Measurements from ENCODE around the gene CDK16.
"Not testable (repeated sequence)": the region's sequence is repeated elsewhere in the genome, so short reads cannot be mapped to it uniquely, and the experiment has no call there.

The CDK16 gene

DNA sequence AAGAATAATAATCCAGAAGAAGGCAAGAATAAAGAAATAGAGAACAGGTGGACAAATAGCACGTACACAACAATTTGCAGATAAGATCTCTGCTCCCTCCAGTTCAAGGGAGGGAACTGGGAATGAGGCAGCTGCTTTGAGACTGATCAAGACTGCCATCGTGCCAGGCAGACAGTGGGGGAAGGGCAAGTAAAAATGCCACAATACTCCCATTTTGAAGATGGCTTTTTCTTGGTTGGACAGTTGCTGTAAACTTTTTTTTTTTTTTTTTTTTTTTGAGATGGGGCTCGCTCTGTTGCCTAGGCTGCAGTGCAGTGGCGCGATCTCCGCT lies 31.5 kb downstream of the CDK16 start:
- DNase-seq (ENCODE audit: low read depth, low spot score), result no peak

DNA sequence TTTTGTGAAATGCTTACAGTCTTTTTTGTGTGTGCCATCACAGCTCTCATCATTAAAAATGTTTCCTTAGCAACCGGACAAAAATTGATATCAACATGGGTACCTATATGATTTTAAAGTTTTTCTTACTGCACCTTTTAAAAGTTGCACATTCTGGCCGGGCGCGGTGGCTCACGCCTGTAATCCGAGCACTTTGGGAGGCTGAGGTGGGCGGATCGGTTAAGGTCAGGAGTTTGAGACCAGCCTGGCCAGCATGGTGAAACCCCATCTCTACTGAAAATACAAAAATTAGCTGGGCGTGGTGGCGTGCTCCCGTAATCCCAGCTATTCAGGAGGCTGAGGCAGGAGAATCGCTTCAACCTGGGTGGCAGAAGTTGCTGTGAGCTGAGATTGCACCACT lies 39.1 kb downstream of the CDK16 start:
- DNase-seq (ENCODE audit: low read depth, low spot score), result not testable (repeated sequence)

DNA sequence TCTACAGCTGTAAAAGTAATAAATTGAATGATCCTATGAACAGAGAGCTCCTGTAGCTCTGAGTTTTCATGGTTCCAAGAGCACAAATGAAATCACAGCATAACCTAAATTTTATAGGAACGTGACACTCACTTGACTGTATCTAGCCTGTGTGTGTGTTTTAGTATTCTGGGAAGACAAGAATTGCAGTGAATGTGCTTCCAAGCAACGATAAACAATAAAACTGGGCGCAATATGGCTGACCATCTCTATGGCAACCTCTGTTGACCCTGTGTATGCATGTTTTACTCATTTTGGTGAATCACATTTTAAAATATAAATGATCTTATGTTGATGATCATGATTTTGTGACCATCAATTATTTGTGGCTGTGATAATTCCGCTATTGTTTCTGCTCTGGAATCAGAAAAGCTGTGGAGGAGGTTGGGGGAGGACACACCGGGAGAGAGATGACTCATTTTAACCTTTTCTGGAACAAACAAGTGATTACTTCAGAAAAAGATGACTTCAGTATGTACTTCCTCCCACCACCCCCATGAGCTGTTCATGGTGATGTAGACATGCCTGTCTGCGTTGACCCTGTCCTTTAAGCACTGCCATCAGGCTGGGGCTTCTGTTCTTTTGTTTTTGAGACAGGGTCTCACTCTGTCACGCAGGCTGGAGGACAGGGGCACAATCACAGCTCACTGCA lies 46.1 kb downstream of the CDK16 start:
- DNase-seq (ENCODE audit: low read depth, low spot score), result no peak

DNA sequence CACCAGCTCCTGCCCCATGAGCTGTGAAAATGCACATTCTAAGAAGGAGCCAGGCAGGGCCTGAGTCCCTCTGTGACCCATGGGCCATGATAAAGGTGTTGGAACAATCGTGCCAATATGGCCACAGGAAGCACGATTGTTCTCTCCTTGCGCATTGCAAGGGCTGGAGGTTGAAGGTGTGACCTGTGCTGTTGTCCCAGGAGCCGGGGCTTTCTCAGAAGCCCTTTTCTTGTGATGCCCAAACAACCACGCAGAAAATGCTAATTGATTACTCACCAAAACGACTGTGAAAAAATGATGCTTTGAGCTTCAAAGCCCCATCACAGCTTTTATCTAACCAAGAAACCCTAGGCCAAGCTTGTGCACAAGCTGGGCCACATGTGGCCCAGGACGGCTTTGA lies 48.2 kb downstream of the CDK16 start:
- no peak for DNase-seq (ENCODE audit: low read depth, low spot score)

DNA sequence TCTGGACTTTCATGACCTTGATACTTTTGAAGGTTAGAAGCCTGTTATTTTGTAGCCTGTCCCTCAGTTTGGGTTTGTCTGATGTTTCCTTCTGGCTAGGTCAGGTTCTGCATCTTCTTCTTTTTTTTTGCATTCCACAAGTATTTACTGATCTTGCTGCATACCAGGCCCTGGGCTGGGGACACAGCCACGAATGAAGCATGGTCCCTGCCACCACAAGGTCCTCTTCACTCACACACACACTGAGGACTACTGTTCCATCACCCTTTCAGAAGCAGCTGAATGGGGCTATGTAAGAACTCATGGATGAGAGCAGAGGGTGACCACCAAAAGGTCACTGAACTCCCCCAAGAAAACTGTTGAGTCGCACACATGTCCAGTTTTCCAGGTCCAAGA lies 53.5 kb downstream of the CDK16 start:
- DNase-seq (ENCODE audit: low read depth, low spot score), result no peak

DNA sequence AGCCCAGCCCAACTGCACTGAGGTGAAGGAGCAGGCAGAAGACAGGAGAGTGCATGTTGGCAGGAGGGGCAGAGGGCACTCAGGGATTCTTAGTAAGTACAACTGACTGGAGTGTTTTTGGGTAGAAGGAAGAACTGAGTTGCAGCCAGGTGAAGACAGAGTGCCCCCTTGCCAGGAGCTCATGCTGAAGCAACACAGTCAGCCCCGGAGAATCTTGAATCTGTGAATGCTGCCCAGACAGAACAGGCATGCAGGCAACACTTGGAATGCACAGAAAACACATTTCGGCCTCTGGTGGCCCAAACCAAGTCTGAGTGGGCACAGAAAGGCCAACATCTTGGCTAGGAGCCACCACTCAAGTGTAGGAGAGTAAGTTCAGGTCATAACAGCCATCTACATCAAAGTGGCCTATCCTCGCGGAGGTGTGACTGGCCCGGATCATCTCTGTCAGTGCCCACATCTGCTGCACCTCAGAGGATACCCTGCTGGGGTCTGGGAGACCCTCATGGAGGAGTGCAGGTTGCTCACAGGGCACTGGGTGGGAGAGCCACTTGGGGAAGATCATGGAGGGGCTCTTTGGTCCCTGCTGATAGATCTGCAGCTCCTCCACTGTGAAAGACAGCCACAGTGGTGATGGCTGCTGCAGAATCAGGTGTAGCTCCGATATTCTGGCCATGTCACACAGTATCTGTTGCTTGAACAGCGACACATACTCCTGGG lies 54.7 kb downstream of the CDK16 start:
- DNase-seq (ENCODE audit: low read depth, low spot score), result no peak

DNA sequence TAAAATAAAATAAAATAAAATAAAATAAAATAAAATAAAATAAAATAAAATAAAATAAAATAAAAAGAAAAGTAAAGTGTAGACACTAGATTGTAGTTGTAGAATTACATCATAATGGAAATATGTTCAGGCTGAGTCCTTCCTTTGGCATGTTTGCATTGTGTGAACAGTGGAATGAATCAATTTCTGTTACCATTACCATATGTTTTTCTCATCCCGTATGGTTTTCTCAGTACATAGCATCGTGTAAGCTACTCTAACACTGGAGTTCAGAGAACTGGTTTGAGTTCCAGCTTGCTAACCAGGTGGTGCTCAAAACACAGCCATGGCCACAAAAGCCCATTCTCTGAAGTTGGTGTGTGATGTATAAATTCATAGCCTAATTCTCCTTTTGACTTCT lies 60.2 kb downstream of the CDK16 start:
- DNase-seq (ENCODE audit: low read depth, low spot score), result no peak

Data from iPS DF 19.7 (cell line).